GM21737 (cell line): ENCODE data around the gene MYH10.
"Not testable (repeated sequence)": the region's sequence is repeated elsewhere in the genome, so short reads cannot be mapped to it uniquely, and the experiment has no call there.

Experiments used
- ATAC-seq: cut with Tn5 transposase; IDR thresholded peaks from one replicate; pipeline ENCODE4 v1.9.1; 2021; ENCODE audit warnings: mild to moderate bottlenecking, moderate library complexity; ENCODE audit not compliant: unreplicated experiment

The MYH10 gene

DNA sequence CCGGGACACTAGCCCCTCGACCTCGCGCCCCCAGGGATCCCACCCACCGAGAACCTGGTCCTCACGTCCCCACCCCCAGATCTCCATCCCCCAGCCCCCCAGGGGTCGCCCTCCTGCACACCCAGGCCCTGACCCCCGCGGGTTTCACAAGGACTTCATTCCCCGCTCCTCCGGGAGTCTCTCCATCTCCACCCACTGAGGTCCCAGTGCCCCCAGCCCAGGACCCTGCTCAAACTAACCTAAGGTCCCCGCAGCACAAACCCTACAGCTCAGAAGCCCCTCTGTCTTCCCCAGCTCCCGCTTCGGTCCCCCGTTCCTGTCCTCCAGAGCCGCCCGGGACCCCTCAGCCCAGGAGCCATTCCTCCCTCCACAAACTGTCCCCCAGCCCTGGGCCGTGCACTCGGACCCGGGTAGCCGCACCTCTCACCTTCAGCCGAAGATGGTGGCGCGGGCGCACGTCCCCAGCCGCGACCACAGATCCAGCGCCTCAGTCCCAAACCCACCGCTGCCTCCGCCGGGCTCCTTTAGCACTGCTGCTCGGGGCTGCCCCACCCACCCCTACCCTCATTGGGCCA is at the start of gene MYH10:
MYH10 (minus strand) TSS at position 499 of the 575 bp plus-strand sequence. CDS start 7,479 bp downstream, outside the sequence.
- ATAC-seq: no peak

DNA sequence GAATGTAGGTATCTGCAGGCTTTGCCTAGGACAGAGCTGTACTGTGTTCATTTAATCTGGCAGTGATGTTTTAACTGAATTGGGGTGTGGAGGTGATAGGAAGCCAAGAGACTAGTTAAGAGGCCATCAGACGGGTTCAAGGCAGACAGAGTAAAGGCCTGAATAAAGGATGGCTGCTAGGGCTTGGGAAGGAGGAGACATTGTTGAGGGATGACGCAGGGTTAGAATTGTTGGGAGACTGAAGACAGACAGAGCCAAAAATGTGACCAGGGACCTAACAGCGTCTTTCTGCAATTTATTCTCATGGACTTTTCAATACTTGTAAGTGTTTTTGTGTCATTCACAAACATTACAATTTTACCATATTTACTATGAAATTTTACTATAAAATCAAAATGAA is 48.6 kb upstream of the MYH10 start:
- no peak for ATAC-seq

DNA sequence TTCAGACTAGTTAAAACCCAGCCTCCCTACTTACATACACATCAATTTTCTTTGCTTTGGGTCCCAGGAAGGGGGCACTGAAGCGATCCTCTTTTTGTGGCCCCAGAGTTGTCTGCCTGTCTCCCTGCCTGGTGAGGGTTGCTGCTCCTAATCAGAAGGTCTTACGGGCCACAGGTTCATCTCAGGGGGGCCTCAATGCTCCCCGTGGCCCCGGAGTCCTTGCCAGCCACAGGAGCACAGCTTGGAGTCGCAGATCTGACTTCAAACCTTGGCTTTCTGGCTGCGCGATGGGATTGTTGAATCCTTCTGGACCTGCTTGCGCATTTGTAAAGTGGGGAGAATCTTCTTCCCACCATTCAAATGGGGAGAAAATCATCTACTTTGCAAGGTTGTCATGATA is 44.8 kb upstream of the MYH10 start:
- ATAC-seq: no peak

DNA sequence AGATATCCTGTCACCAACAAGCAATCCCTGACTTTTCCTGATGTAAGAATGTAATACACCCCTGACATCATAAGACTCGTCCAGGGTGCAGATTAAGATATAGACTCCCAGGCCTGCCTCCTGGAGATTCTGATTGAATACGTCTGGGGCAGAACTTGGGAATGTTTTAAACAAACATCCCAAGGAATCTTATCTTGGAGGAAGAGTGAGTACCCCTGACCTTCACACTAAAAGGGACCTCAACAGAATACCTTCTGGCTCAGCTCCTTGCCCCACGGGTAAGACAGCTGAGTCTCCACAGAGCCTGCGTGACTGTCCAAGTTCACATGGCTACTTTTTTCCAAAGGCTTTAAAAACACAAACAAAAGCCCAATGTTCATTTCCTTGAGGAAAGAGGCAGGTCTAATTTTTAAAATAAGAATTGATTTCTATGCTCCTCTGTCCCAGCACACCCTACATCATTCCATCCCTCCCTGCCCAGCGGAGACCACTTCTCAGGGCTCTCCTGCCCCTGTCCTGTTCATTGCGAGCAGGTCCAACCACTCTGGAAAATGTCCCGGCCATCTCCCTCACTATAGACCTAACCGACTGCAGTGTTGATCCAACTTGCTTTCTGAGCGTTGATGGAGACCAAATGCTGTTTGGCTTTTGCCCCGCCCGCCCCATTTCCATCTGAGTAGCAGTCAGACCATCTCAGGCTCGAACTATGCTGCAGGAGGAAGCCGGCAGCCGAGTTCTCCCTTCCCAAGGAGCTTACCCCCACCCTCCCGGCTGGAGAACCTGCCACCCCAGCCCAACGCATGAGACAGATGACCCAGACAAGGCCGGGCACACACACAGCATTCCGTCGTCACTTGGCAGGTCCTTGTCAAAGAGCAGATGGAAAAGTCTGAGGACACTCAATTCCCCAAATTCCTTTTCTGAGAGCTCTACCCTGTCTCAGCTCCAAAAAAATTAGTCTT is 44.1 kb upstream of the MYH10 start:
- no peak for ATAC-seq

DNA sequence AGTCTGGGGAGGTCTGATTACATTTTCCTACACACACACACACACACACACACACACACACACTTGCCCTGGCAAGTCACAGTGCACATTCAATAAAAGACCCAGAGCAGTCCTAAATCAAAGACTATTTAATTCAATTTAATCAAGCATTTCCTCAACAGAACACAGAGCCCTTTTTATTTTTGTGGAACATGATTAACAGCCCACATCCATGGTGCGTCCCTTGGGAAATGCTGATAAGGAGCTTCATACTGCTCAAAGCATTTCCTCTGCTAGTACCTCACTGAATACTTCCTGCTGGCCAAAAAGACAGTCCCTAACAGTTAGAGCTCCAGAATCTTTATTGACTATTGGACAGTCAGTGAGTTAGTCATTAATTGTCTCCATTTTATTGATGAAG is 43.1 kb upstream of the MYH10 start:
- no peak for ATAC-seq

DNA sequence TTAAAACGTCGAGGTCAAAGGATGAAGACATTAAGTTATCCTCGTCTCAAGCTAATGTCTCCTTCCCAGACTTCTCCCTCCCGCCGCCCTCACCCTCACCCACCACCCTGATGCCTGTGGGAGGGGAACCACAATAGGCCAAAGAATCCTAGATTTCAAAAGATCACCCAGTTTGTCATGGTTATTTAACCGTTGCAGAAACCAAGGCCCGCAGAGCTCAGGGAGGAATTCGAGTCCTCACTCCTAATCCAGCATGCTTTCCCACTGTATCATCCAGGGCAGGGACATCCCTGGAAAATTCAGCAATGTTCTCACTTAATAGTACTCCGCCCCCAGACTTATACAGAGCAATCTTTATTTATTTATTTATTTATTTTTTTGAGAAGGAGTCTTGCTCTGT is 41.8 kb upstream of the MYH10 start:
- ATAC-seq: no peak

DNA sequence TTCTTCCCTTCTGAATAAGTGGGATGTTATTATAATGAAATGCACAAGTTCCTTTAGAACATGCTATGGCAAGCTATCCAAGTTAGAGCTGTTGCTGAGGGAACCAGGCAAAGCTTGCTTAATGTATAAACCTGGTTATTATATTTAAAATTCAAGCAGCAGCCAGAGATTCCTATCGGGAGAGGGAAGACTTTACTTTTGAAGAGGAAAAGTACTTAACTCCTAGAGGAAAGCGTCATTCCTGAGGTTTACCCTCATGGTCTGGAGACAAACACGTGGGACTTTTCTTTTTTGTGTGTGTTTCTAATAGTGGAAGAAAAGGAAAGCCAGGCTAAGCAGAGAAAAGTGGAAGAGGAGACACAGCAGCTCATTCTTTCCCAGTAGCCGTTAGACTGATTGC is 39.9 kb upstream of the MYH10 start:
- ATAC-seq: no peak

DNA sequence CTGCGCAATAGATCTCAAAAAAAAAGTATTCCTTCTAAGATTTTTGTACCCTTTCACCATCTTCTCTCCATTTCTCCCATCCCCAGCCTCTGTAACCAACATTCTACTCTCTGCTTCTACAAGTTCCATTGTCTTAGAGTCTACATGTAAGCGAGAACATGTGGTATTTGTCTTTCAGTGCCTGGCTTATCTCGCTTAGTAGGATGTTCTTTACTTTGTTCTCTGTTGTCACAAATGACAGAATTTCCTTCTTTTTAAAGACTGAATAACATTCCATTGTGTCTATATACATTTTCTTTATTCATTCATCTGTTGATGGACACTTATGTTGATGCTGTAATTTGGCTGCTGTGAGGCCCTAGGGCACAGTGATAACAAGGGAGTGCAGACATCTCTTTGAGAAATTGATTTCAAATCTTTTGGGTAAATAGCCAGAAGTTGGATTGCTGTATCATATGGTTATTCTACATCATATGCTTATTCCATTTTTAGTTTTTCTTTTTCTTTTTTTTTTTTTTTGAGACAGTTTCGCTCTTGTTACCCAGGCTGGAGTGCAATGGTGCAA is 37.7 kb upstream of the MYH10 start:
- ATAC-seq: no peak

DNA sequence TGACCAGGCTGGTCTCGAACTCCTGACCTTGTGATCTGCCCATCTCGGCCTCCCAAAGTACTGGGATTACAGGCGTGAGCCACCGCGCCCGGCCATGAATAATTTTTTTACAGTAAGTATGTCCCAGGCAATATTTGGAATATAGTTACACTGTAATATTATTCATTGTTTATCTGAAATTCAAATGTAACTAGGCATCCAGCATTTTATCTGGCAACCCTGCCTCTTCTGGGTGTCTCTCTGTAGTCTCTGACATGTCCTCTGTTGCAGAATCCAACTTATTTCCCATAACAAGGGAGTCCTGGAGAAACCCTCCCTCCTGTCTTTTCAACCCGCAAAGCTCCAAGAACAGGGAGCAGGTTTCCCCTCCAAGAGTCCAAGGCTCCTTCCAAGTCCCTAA is 36.9 kb upstream of the MYH10 start:
- no peak for ATAC-seq

DNA sequence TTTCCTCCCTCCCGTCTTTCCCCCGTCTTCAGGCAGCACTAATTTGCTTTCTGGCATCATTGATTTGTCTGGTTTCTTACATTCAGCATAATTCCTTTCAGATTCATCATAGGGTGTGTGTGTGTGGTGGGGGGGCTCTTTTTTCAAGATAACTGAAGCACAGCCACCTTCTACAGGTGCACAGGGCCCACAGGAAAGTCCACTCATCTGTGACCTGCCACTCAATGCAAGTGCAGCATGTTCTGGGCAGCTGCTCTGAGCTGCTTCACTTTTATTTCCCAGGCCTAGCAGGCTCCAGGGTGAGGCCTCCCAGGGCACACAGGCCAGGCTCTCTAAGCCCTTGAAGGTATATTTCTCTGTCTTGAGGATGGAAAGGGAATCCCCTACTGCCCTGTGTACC is 35.2 kb upstream of the MYH10 start:
- ATAC-seq: no peak

DNA sequence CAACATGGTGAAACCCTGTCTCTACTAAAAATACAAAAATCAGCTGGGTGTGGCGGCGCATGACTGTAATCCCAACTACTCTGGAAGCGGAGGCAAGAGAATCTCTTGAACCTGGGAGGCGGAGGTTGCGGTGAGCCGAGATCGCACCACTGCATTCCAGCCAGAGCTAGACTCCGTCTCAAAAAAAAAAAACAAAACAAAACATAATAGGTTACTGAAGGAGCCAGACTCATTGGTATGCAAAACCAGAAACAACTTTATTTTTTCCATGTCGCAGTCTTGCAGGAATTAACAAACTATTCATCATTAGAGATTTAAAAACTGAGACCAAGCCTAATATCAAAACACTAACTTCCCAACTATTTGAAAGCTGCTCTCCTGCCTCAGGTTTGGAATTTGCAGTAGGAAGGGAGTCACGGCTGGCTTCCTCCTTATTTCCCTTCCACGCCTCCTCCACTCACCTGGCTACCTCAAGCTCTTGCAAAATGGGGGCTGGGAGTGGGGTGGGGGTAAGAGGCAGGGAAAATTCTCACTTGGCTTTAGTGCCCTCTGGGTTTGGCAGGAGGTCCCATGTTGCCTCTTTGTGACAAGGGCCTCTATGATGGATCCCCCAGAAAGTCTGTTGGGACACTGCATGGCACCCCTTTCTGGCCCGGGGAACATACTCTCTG is 34.1 kb upstream of the MYH10 start:
- ATAC-seq: no peak

DNA sequence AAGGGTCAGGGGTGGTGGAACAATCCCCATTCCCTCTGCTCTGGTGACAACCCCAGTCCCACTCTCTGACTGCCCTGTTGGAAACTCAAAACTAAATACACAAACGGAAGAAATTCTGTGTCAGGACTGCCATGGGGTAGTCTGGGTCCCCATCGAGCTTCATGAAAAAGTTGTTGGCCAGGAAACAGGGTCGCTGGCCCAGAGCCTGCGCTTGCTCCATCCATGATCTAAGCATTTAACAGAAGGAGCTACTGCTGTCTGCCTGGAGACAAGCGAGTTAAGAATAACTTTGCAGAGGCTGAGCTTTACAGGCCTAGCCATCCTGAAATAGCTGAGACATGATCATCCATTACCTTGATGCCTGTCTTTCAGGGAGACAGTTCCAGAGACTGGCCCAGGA is 32.4 kb upstream of the MYH10 start:
- ATAC-seq: no peak

DNA sequence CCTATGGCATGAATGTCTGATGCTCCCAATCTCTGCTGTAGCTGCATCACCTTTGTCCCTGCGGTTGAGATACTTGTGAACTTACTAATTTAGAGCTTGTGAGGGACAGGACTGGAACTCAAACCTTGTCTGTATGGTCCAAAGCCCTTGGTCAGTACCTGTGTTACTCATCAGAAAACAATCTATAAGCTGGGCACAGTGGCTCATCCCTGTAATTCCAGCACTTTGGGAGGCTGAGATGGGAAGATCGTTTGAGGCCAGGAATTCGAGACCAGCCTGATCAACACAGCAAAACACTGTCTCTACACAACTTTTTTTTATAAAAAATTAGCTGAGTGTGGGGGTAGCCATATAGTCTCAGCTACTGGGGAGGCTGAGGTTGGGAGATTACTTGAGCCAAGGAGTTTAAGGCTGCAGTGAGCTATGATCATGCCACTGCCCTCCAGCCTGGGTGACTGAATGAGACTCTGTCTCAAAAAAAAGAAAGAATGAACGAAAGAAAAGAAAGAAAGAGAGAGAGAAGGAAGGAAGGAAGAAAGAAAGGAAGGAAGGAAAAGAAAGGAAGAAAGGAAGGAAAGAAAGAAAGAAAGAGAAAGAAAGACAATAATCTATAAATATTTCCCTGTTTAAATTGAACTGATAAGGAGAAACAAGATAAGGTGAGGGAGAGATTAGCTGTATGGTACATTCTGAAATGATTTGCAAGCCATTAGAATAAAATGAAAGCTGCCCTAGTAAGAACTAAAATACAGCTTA is 31.7 kb upstream of the MYH10 start:
- no peak for ATAC-seq

DNA sequence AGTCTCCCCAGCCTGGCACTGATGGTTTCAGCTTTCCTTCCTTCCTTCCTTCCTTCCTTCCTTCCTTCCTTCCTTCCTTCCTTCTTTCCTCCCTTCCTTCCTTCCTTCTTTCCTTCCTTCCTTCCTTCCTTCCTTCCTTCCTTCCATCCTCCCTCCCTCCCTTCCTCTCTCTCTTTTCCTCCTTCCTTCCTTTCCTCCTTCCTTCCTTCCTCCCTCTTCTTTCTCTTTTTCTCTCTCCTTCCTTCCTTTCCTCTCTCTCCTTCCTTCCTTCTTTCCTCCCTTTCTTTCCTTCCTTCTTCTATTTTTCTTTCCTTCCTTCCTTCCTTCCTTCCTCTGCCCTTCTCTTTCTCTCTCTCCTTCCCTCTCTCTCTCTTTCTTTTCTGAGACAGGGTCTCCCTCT is 30.2 kb upstream of the MYH10 start:
- not testable (repeated sequence) for ATAC-seq

DNA sequence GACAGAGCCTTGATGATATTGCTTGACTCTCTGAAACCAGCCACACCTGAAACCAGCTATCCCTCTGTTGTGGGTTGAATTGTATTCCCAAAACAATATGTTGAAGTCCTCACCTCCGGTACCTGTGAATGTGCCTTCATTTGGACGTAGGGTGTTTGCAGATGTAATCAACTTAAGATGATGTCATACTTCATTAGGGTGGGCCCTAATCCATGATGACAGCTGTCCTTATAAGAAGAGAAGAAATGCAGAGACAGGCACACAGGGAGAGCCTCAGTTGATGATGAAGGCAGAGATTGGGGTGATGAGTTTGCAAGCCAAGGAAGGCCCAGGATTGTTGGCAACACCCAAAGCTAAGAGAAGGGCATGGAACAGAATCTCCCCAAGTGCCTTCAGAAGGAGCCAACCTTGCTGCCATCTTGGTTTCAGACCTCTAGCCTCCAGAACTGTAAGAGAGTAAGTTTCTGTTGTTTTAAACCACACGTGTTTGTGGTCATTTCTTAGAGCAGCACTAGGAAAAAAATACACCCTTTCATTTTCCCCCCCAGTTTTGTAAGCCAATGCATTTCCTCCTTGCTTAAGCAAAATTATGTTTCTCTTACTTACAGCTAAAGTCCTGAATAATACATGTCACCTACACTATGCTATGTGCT is 29.4 kb upstream of the MYH10 start:
- no peak for ATAC-seq

DNA sequence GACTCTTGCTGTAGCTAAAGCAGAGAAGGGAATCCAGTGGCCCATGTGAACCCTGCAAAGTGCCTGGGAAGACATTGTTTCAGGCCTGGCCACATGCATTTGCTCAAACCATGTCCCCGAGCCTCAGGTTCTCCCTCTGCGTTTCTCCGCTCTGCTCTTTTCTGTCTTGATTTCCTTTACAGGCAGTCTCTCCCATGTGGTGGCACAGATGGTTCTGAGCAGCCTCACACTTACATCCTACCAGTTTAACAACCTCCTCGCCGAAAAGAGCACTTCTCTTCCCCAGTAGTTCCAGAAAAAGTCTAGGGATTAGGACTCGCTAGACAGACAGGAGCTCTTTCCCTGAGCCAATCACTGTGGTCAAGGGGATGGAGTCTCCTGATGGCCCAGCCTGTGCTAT is 28.3 kb upstream of the MYH10 start:
- no peak for ATAC-seq

DNA sequence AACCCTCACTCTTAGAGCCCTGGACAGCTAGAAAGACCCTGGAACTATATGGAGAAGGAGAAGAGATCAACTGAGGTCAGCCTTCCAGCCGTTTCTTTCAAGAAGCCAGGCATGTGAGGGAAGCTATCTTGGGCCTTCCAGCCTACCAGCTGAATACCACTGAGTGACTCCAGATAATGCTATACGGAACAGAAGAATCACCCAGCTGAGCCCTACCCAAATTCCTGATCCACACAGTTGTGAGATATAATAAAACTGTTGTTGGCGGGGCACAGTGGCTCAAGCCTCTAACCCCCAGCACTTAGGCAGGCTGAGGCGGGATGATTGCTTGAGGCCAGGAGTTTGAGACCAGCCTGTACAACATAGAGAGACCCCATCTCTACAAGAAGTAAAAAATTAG is 26.2 kb upstream of the MYH10 start:
- ATAC-seq: no peak

DNA sequence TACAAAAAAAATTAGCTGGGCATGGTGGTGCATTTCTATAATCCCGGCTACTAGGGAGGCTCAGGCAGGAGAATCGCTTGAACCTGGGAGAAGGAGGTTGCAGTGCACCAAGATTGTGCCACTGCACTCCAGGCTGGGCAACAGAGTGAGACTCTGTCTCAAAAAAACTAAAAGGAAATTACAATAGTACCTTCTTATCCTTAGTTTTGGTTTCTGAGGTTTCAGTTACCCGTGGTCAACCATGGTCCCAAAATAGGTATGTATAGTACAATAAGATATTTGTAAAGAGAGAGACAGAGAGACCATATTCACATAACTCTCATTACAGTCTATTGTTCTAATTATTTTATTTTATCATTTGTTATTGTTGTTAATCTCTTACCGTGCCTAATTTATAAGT is 24.3 kb upstream of the MYH10 start:
- ATAC-seq: no peak

DNA sequence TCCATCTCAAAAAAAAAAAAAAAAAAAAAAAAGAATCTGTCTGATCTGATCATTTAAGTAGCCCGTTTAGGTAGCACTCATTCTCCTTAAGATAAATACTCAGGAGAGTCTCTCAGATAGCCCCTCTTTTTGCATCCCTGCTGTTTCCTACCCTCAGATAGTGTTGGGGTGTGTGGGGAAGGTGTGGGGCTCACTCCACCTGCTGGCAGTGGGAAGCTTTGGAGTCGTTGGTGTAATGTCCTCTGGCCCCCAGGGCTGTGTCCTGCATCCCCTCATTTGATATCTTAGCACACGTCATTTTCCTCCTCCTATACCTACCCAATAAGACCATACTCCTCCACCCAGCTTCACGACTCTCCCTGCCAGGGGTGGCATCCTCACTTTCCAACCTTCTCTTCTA is 20.5 kb upstream of the MYH10 start:
- ATAC-seq: no peak

DNA sequence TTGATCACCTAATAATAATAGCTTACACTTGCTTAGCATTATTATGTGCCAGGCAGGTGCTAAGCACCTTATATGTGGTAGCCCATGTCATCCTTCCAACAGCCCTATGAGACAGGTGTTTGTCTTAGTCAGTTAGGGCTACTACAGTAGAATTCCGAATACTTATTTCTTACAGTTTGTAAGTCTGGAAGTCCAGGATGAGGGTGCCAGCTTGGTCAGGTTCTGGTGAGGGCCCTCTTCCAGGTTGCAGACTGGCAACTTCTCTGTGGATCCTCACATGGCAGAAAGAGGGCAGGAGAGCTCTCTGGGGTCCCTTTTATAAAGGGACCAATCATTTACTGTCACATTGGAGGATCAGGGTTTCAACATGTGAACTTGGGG is 19.6 kb upstream of the MYH10 start:
- no peak for ATAC-seq
